OCI-LY3 (cell line): ENCODE measurements around the gene ASB7.

ENCODE experiments used
- EZH2phosphoT487 ChIP-seq: fragments of 200-600 bp; shearing (Covaris generic); IDR thresholded peaks from 2 replicates; pipeline ENCODE4 v1.6.1; 2018; ENCODE audit warnings: antibody characterized with exemption, mixed run types, low read depth
- TF ChIP-seq, protein P1 (sequence below): fragments of 200-600, 300-600 bp; sonication (generic); IDR thresholded peaks from 2 replicates; pipeline ENCODE4 v1.5.1; 2014; ENCODE audit warnings: antibody characterized with exemption, low read length, low read depth

DNA sequence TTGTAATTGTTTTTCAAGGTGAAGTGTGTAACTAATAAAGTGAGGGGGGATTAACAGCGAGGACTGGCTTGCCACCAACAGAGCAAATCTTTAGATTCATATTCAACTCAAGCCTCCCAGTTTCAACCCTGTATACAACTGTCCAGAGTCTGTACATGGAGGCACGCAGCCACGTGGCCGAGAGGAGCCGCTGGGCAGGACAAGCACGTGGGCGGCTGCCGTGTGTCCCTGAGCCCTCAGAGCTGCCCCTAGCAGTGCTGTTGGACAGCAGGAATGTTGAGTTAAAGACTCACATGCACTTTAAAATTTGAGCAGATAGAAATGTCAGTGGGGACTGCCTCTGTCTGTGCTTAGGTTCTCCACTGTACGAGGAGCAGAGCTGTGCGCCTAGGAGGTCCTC, 29.4 kb downstream of the ASB7 start:
- TF ChIP-seq, protein P1, sequence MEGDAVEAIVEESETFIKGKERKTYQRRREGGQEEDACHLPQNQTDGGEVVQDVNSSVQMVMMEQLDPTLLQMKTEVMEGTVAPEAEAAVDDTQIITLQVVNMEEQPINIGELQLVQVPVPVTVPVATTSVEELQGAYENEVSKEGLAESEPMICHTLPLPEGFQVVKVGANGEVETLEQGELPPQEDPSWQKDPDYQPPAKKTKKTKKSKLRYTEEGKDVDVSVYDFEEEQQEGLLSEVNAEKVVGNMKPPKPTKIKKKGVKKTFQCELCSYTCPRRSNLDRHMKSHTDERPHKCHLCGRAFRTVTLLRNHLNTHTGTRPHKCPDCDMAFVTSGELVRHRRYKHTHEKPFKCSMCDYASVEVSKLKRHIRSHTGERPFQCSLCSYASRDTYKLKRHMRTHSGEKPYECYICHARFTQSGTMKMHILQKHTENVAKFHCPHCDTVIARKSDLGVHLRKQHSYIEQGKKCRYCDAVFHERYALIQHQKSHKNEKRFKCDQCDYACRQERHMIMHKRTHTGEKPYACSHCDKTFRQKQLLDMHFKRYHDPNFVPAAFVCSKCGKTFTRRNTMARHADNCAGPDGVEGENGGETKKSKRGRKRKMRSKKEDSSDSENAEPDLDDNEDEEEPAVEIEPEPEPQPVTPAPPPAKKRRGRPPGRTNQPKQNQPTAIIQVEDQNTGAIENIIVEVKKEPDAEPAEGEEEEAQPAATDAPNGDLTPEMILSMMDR, result no peak
- no peak for TF ChIP-seq EZH2phosphoT487
